ENCODE results near the gene CCL16. TPM values are rescaled to one million over a fixed set of nuclear protein-coding genes. Genes with fewer than 3 reads are reported as not detected.
A peak's percentile ranks its signal among the peaks of the same experiment; 100 is the strongest.

Gene CCL16
- total RNA-seq, 2 donors from 2014 or later: not detected

DNA sequence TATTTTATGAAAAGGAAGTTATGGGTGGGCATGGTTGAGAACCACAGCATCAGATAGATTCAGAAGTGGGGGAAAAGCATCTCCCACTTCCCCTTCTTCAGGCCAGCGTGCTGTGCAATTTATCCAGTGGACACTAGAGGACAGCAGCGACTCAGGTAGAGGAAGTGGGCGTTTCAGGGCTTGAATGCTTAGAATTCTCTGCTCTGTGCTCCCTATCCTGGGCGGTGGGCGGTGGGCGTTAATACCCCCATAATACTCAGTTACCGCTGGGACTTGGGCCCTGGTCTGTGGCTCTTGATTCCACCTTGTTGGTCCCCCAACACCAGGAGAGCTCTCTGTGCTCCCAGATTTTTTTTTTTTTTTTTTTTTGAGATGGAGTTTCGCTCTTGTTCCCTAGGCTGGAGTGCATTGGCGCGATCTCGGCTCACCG is 34.1 kb downstream of the CCL16 start:
- no peak overlapping the region for H3K9ac ChIP-seq (ENCODE audit: extremely low read depth, low read length, poor library complexity, severe bottlenecking)
- H3K27ac Mint-ChIP-seq: no peak overlapping the region
- peak; percentile 91 for DNase-seq
- H3K4me1 Mint-ChIP-seq: peaks cover 15% of the 10 kb centered on the region
- H3K27me3 ChIP-seq (ENCODE audit: control insufficient read depth, insufficient read depth, low read length, poor library complexity, severe bottlenecking): no peaks in the 10 kb centered on the region
- H3K27me3 Mint-ChIP-seq (ENCODE audit: insufficient read depth): no peaks in the 10 kb centered on the region
- H3K36me3 Mint-ChIP-seq (ENCODE audit: low read depth): no peaks in the 10 kb centered on the region
- H3K4me3 ChIP-seq (ENCODE audit: low read length): no peak overlapping the region
- TF ChIP-seq, protein P1, sequence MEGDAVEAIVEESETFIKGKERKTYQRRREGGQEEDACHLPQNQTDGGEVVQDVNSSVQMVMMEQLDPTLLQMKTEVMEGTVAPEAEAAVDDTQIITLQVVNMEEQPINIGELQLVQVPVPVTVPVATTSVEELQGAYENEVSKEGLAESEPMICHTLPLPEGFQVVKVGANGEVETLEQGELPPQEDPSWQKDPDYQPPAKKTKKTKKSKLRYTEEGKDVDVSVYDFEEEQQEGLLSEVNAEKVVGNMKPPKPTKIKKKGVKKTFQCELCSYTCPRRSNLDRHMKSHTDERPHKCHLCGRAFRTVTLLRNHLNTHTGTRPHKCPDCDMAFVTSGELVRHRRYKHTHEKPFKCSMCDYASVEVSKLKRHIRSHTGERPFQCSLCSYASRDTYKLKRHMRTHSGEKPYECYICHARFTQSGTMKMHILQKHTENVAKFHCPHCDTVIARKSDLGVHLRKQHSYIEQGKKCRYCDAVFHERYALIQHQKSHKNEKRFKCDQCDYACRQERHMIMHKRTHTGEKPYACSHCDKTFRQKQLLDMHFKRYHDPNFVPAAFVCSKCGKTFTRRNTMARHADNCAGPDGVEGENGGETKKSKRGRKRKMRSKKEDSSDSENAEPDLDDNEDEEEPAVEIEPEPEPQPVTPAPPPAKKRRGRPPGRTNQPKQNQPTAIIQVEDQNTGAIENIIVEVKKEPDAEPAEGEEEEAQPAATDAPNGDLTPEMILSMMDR (conservative IDR thresholded peaks at IDR 0.05): peak; percentile 84
- H3K9me3 Mint-ChIP-seq: peaks cover 9% of the 10 kb centered on the region
- H3K36me3 ChIP-seq (ENCODE audit: control insufficient read depth, insufficient read depth, low read length): no peaks in the 10 kb centered on the region
- H3K4me3 Mint-ChIP-seq: no peak overlapping the region
- peaks cover 1% of the 10 kb centered on the region for H3K4me1 ChIP-seq (ENCODE audit: control insufficient read depth, insufficient read depth, low read length)
- H3K27ac ChIP-seq (ENCODE audit: low read depth, low read length): no peak overlapping the region
- no peaks in the 10 kb centered on the region for H3K9me3 ChIP-seq (ENCODE audit: control insufficient read depth, low read length)
- 0 to 52% methylated on average over 2 to 12 of the region's 12 CpGs for WGBS, 2 experiments (ENCODE audit: insufficient coverage in 1 of 2, insufficient read length in 1 of 2)

DNA sequence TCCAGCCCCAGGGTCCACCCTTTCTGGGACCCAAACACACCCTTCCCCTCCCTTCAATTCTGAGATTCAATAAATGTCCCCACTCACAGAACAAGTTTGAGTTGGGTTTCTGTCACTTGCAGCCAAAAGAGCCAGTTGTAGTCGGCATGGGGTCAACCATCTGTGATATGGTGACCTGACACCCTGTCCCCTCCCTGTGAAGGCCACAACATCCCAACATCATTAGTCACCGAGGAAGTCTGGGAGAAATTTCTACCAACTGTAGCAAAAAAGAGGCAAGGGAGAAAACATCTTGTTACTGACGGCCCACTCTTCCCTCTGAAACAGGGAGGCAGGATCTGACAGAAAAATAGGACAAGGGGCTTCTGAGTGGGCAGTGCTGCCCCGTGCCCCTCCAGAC is 37.1 kb downstream of the CCL16 start:
- TF ChIP-seq, protein P1 (conservative IDR thresholded peaks at IDR 0.05): no peak
- no peak overlapping the region for H3K4me3 ChIP-seq (ENCODE audit: low read length)

DNA sequence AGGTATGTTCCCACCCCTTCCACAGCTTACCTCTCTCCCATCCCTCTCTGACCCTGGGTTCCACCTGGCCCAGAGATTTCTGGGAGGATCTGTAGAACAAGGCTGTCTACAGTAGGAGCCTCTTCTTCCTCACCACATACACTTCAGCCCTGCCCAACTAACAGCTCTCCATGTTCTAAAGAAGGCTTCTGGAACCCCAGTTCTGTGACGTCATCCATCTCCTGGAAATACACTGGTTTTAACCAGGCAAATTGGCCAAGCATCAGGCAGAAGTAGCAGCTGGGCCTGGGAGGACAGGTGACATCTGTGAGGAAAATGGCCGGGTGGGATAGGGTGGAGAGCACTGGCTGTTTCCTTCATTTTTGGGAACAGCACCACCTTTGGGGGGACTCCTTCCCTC is 37.8 kb downstream of the CCL16 start, which contains the start of gene LYZL6:
Gene LYZL6 (minus strand): TSS at position 177 of the 400 bp plus-strand sequence. CDS start 4,357 bp downstream, outside the sequence.
- Mint-ChIP-seq H3K4me3 (peak within 1 kb of the TSS; percentile 31), H3K4me1 (peaks cover 21% of the 10 kb centered on the region), H3K27ac (peak within 1 kb of the TSS; percentile 59), H3K27me3 (ENCODE audit: insufficient read depth) (no peaks in the 10 kb centered on the region), H3K9me3 (peaks cover 9% of the 10 kb centered on the region), H3K36me3 (ENCODE audit: low read depth) (no peaks in the 10 kb centered on the region)
- peaks cover 7% of the 10 kb centered on the region for H3K4me1 ChIP-seq (ENCODE audit: control insufficient read depth, insufficient read depth, low read length)
- peak within 1 kb of the TSS; percentile 12 for H3K27ac ChIP-seq (ENCODE audit: low read depth, low read length)
- H3K27me3 ChIP-seq (ENCODE audit: control insufficient read depth, insufficient read depth, low read length, poor library complexity, severe bottlenecking): no peaks in the 10 kb centered on the region
- H3K36me3 ChIP-seq (ENCODE audit: control insufficient read depth, insufficient read depth, low read length): no peaks in the 10 kb centered on the region
- H3K9me3 ChIP-seq (ENCODE audit: control insufficient read depth, low read length): no peaks in the 10 kb centered on the region
- TF ChIP-seq, protein P1 (conservative IDR thresholded peaks at IDR 0.05): no peak
- 90% methylated on average over 2 of the region's 2 CpGs; no CpG with 5 or more reads in 1 of the 2 experiments for WGBS, 2 experiments (ENCODE audit: insufficient coverage in 1 of 2, insufficient read length in 1 of 2)
- DNase-seq: no peak
- H3K9ac ChIP-seq (ENCODE audit: extremely low read depth, low read length, poor library complexity, severe bottlenecking): peak within 1 kb of the TSS; percentile 29
- H3K4me3 ChIP-seq (ENCODE audit: low read length): peak within 1 kb of the TSS; percentile 44

More for the DNA sequence above, 37.1 kb downstream of the CCL16 start:
- DNase-seq: no peak
- H3K4me1 Mint-ChIP-seq: peaks cover 21% of the 10 kb centered on the region
- Histone ChIP-seq H3K9ac (ENCODE audit: extremely low read depth, low read length, poor library complexity, severe bottlenecking) (no peak overlapping the region), H3K27ac (ENCODE audit: low read depth, low read length) (no peak overlapping the region), H3K27me3 (ENCODE audit: control insufficient read depth, insufficient read depth, low read length, poor library complexity, severe bottlenecking) (no peaks in the 10 kb centered on the region), H3K4me1 (ENCODE audit: control insufficient read depth, insufficient read depth, low read length) (peaks cover 7% of the 10 kb centered on the region), H3K9me3 (ENCODE audit: control insufficient read depth, low read length) (no peaks in the 10 kb centered on the region), H3K36me3 (ENCODE audit: control insufficient read depth, insufficient read depth, low read length) (no peaks in the 10 kb centered on the region)
- H3K27ac Mint-ChIP-seq: no peak overlapping the region
- H3K4me3 Mint-ChIP-seq: no peak overlapping the region
- H3K27me3 Mint-ChIP-seq (ENCODE audit: insufficient read depth): no peaks in the 10 kb centered on the region
- H3K36me3 Mint-ChIP-seq (ENCODE audit: low read depth): no peaks in the 10 kb centered on the region
- 91% methylated on average over 4 of the region's 4 CpGs for WGBS, 2 experiments (ENCODE audit: insufficient coverage in 1 of 2, insufficient read length in 1 of 2)
- peaks cover 9% of the 10 kb centered on the region for H3K9me3 Mint-ChIP-seq
